IPS DF 6.9 (cell line): ENCODE data around the gene CELA3B.
"Not testable (repeated sequence)": the region's sequence is repeated elsewhere in the genome, so short reads cannot be mapped to it uniquely, and the experiment has no call there.

Experiments
- DNase-seq: peaks from one replicate; pipeline ENCODE4 v3.0.0-alpha.2; 2013; ENCODE audit warnings: low read depth, low spot score
- H3K27ac ChIP-seq: one replicate; pipeline ENCODE4 v1.5.1; 2013; ENCODE audit warnings: low read length, control low read depth
- H3K27me3 ChIP-seq: 2 replicates; pipeline ENCODE4 v1.6.1; 2013; ENCODE audit warnings: mild to moderate bottlenecking, low read length; ENCODE audit not compliant: control insufficient read depth, insufficient read depth
- H3K36me3 ChIP-seq: 2 replicates; pipeline ENCODE4 v1.6.1; 2013; ENCODE audit warnings: low read length; ENCODE audit not compliant: control insufficient read depth, insufficient read depth
- H3K4me1 ChIP-seq: 2 replicates; pipeline ENCODE4 v1.6.1; 2013; ENCODE audit warnings: low read length; ENCODE audit not compliant: control insufficient read depth, insufficient read depth
- H3K4me3 ChIP-seq: 2 replicates; pipeline ENCODE4 v1.5.1; 2013; ENCODE audit warnings: mild to moderate bottlenecking, low read length
- H3K9me3 ChIP-seq: 2 replicates; pipeline ENCODE4 v1.6.1; 2013; ENCODE audit warnings: low read length, inconsistent platforms; ENCODE audit not compliant: control insufficient read depth, insufficient read depth
- WGBS: extraction: QIAGEN DNeasy Blood & Tissue Kit; methylation state at CpG from one replicate; pipeline ENCODE4 v1.1.7; 2013; ENCODE audit warnings: mixed read lengths, missing lambda C conversion rate; ENCODE audit not compliant: insufficient read length, insufficient coverage; 5-methylcytosine and 5-hydroxymethylcytosine counted together

CELA3B gene

GRCh38 chr1:22009566-22009965, 32.7 kb downstream of the CELA3B start:
- H3K27ac ChIP-seq, H3K27me3 ChIP-seq, H3K9me3 ChIP-seq, H3K4me3 ChIP-seq, H3K4me1 ChIP-seq, DNase-seq, H3K36me3 ChIP-seq: not testable (repeated sequence)
- no CpG with 5 or more reads among the region's 11 CpGs for WGBS

GRCh38 chr1:22012752-22013151, 35.9 kb downstream of the CELA3B start:
- H3K36me3 ChIP-seq, H3K27ac ChIP-seq: not testable (repeated sequence)

GRCh38 chr1:22014575-22015206, 37.9 kb downstream of the CELA3B start:
- H3K27me3 ChIP-seq, H3K9me3 ChIP-seq, DNase-seq, H3K36me3 ChIP-seq, H3K27ac ChIP-seq, H3K4me3 ChIP-seq, H3K4me1 ChIP-seq: not testable (repeated sequence)
- no CpG with 5 or more reads among the region's 13 CpGs for WGBS

More at GRCh38 chr1:22012752-22013151, 35.9 kb downstream of the CELA3B start:
- H3K27me3 ChIP-seq, DNase-seq, H3K9me3 ChIP-seq, H3K4me1 ChIP-seq, H3K4me3 ChIP-seq: not testable (repeated sequence)
- no CpG with 5 or more reads among the region's 4 CpGs for WGBS

GRCh38 chr1:22018583-22019559, 42.0 kb downstream of the CELA3B start:
- Histone ChIP-seq H3K9me3 (no peaks in the 10 kb centered on the region), H3K27ac (no peak overlapping the region), H3K4me3 (no peak overlapping the region), H3K27me3 (no peaks in the 10 kb centered on the region), H3K4me1 (no peaks in the 10 kb centered on the region), H3K36me3 (no peaks in the 10 kb centered on the region)
- WGBS = 100% methylated on average over 1 of the region's 10 CpGs
- DNase-seq = no peak

- Histone ChIP-seq H3K9me3 (no peaks in the 10 kb centered on the region), H3K27me3 (no peaks in the 10 kb centered on the region), H3K4me3 (no peak overlapping the region), H3K27ac (no peak overlapping the region), H3K4me1 (no peaks in the 10 kb centered on the region; the same call in 1 of the 2 replicates), H3K36me3 (no peaks in the 10 kb centered on the region)
- no CpG with 5 or more reads among the region's 6 CpGs for WGBS
- DNase-seq = no peak
Observed at GRCh38 chr1:22021061-22021460, 44.2 kb downstream of the CELA3B start.

- Histone ChIP-seq H3K27me3 (no peaks in the 10 kb centered on the region), H3K4me3 (peak overlapping the region; percentile 95; the same call in 1 of the 2 replicates), H3K36me3 (no peaks in the 10 kb centered on the region), H3K27ac (no peak overlapping the region), H3K4me1 (no peaks in the 10 kb centered on the region; the same call in 1 of the 2 replicates), H3K9me3 (no peaks in the 10 kb centered on the region)
- WGBS = no CpG with 5 or more reads among the region's 33 CpGs
- DNase-seq = no peak
Observed at GRCh38 chr1:22024485-22025367, 47.9 kb downstream of the CELA3B start.

- Histone ChIP-seq H3K9me3 (no peaks in the 10 kb centered on the region), H3K27ac (no peak overlapping the region), H3K4me1 (no peaks in the 10 kb centered on the region; the same call in 1 of the 2 replicates), H3K4me3 (peak overlapping the region; percentile 95), H3K27me3 (no peaks in the 10 kb centered on the region), H3K36me3 (peaks cover 2% of the 10 kb centered on the region; the same call in 1 of the 2 replicates)
- DNase-seq = no peak
- no CpG with 5 or more reads among the region's 42 CpGs for WGBS
Observed at GRCh38 chr1:22025368-22026155, 48.7 kb downstream of the CELA3B start.

GRCh38 chr1:22026924-22027289, 50.1 kb downstream of the CELA3B start:
- no peak overlapping the region for H3K4me3 ChIP-seq
- no peak overlapping the region for H3K27ac ChIP-seq
- WGBS = no CpG with 5 or more reads among the region's 3 CpGs
- H3K36me3 ChIP-seq = peaks cover 4% of the 10 kb centered on the region; the same call in 1 of the 2 replicates
- DNase-seq = no peak
- H3K4me1 ChIP-seq = no peaks in the 10 kb centered on the region; the same call in 1 of the 2 replicates
- H3K27me3 ChIP-seq = no peaks in the 10 kb centered on the region
- no peaks in the 10 kb centered on the region for H3K9me3 ChIP-seq

- H3K4me3 ChIP-seq = no peak overlapping the region
- H3K36me3 ChIP-seq = peaks cover 4% of the 10 kb centered on the region; the same call in 1 of the 2 replicates
- no CpG with 5 or more reads among the region's 4 CpGs for WGBS
- H3K27me3 ChIP-seq = no peaks in the 10 kb centered on the region
- DNase-seq = no peak
- H3K27ac ChIP-seq = no peak overlapping the region
- no peaks in the 10 kb centered on the region for H3K9me3 ChIP-seq
- H3K4me1 ChIP-seq = no peaks in the 10 kb centered on the region
Observed at GRCh38 chr1:22030057-22030456, 53.2 kb downstream of the CELA3B start.
